ENCODE results near the gene MAGI1.

Gene MAGI1

GRCh38 chr3:65796676-65797075 is 242.0 kb downstream of the MAGI1 start:
- no peak for DNase-seq (ENCODE audit: low read depth in 3 of 3)

DNA sequence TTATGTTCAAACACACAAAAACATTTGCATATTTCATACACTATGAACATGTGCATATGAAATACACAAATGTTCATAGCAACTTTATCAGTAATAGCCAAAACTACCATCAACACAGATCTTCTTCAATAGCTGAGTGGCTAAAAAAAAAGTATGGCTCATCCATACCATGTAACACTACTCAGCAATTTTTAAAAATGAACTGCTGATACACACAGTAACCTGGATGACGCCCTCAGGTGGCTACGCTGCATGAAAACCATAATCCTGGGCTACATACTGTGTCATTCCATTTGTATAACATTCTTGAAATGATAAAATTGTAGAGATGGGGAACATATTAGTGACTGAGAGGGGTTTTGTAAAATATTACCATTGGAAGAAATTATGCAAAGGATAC is 243.6 kb downstream of the MAGI1 start:
- DNase-seq (ENCODE audit: low read depth in 3 of 3), result no peak

DNA sequence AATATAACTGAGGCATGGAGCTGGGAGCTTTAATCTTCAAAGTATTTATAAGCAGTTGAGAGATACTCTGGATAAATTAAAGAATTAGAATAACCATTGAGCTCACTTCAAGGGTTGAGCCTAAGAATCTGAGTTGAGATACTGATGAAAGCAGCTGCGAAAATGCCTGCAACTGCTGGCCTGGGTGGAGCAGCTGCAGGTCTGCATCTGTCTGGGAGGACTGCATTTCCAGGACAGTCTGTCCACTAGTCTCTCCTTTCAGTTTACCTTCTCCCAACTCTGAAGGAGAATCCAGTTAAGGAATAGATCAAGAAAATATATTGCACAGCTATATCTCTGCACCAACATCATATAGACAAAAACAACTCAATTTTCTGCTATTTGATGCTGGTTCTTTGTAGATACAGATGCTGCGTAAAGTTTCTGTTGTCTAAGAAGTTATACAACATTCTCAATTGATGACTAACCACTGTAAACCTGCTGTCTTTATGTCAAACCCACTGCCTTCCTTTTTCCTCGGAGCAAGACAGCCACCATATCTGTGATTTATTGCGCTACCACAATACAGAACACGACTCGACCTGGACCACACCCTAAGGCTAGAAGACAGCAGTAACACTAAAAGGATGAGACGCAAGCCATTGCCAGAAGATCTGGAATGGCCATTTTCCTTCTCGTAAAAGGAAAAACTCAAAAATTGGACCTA is 245.1 kb downstream of the MAGI1 start:
- DNase-seq (ENCODE audit: low read depth in 3 of 3), result no peak

DNA sequence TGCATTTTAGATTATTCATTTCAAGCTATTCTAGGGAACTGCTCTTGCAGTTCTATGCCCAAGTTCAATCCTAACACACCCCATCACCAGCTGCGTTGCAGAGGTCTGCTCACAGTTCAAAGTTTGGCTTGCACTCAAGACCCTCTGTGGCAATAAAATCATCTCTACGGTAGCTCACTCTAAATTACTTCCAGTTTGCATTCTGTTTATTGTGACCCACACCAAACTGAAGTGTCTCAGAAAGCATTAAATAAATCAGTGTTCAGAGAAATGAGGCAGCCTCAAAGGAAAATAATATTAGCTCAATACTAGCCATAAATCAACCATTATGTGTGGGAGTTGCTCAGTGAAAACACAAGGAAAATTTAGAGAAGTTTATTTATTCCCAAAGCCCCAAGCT is 250.3 kb downstream of the MAGI1 start:
- no peak for DNase-seq (ENCODE audit: low read depth in 3 of 3)

DNA sequence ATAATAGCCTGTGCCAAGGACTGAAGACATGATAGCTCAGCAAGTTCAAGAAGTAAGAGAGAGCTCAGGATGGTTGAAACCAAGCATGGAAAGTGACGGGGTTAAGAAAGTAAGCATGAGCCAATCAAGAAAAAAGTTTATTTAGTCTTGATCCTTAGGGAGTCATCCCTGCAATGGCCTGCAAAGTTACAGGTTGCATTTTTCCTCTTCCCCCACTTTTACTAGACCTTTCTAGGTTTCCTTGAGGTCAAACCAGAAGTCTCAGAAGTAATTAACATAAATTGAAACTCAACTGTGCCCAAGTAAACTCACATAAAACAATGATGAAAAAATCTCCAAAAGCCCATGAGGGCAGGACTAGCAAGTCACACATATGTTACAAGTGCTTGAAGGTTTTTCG is 250.9 kb downstream of the MAGI1 start:
- no peak for DNase-seq (ENCODE audit: low read depth in 3 of 3)

GRCh38 chr3:65787340-65787739 is 251.4 kb downstream of the MAGI1 start:
- DNase-seq (ENCODE audit: low read depth in 3 of 3), result no peak

DNA sequence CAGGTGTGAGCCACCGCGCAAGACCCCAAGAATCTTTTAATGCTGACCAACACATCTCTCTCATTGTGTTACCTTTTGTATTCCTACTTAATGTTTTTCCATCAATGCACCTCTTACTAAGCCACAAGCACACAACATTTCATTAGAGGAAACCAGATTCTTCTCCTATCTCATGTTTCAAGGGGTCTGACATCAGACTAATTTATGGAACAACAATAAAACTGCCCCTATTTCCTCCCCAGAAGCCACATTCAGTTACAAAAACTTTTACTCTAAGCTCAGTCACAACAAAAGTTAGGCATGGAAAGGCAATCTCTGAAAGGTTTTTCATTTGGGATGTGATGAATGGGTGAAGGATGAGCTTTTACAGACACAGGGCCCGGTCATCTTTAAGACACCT is 251.8 kb downstream of the MAGI1 start:
- DNase-seq (ENCODE audit: low read depth in 3 of 3), result no peak

DNA sequence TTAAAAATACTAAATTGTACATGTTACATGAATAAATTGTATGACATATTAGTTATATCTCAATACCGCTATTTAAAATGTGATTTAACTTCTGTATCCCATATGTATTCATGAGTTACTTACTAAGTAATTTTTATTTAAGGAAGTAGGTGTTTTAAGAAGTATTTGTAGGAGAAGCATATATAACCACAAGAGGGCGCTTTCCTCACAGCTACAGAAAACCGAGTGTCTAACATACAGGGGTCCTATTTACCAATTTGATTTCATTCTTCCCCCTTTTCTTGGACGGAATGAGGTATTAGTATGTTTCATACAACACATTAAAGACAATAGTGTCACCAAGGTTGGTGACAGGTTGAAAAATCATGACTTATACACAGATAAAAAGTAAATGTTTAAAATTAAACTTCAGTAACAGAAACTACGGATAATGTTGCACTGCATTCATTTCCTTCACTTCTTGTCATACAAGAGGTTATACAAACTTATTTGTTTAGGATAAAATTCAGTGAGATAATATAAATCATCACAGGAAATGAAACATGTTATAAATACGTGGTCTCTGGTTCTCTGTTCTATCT is 253.6 kb downstream of the MAGI1 start:
- DNase-seq (ENCODE audit: low read depth in 3 of 3), result no peak

DNA sequence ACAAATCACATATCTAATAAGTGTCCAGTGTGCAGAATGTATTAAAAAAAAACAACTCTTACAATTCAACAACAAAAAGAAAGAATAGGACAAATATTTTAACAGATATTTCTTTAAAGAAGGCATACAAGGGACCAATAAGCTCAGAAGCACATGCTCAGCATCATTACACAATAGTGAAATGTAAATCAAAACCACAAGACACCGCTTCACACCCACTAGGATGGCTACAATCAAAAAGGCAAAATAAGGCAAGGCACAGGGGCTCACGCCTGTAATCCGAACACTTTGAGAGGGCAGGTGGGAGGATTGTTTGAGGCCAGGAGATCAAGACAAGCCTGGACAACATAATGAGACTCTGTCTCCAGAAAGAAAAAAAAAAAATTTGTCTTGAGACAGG is 255.6 kb downstream of the MAGI1 start:
- DNase-seq (ENCODE audit: low read depth in 3 of 3), result no peak

DNA sequence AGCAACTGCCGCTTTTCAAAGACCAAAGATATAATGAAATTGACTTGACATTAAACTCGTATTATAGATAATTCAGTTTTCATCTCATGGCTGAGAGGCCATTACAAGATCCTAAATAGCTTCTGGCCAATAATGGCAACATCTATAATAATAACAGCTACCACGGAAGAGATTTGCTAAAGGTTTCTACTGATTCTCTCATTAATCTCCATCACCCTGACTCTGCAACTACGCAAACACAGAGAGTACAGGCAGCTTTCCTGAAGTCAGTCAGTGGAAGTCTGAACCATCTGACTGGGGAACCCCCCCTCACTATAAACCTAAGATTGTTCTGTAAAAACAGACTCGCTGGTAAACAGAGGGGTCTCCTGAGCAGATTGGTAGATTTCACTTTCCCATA is 257.1 kb downstream of the MAGI1 start:
- no peak for DNase-seq (ENCODE audit: low read depth in 3 of 3)

GRCh38 chr3:65779390-65779789 is 259.3 kb downstream of the MAGI1 start:
- no peak for DNase-seq (ENCODE audit: low read depth in 3 of 3)

DNA sequence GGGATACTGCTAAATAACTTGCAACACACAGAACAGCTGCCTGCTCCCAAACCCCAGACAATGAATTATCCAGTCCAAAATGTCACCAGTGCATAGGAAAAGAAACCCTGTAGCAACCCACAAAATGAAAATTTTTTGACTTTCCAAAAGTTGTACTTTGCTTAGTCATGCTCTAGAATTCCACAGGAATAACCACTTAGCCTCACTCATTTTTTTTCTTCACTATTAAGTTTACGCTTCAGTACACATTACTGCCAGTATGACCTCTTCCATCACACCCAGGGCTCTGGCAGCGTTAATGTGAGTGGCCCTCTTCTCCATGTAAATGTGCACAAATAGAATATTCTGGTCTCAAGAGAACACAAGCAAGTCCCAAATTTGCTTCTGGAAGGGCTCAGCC is 259.8 kb downstream of the MAGI1 start:
- no peak for DNase-seq (ENCODE audit: low read depth in 3 of 3)

DNA sequence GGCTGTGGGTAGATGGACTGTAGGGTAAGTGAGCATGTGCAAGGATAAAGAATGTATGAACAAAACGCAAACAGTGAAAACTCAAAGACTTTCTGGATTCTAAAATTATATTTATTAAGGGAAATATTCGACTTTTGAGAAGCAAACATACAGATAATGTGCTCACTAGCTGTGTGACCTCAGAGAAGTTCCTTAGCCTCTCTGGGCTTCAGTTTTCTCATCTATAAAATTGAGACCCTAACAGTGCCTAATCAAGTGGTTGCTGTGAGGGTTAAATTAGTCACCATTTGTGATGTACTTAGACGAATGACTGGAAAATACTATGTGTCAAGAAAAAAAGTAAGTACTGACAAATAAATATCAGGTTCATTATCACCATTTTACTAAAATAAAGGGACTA is 261.7 kb downstream of the MAGI1 start:
- DNase-seq (ENCODE audit: low read depth in 3 of 3), result no peak

- no peak for DNase-seq (ENCODE audit: low read depth in 3 of 3)
Measured at GRCh38 chr3:65776494-65776893, 262.2 kb downstream of the MAGI1 start.

DNA sequence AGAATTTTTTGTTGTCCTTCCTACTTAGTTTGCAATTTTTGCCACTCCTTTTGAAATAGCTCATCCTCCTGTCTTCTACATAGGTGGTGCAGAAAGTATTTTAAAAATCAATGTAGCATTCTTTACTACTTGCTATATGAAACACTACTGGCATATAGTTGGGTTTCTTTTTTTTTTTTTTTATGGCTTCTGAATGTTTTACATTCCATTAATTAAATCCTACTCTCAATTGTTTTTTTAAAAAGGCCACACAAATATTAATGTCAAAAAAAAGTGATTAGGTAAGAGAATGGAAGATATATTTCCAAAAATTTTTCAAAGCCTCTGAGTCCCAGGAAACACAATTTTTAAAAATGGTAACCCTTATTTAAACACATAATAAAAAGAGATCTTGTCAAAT is 262.6 kb downstream of the MAGI1 start:
- no peak for DNase-seq (ENCODE audit: low read depth in 3 of 3)

GRCh38 chr3:65772758-65773157 is 266.0 kb downstream of the MAGI1 start:
- no peak for DNase-seq (ENCODE audit: low read depth in 3 of 3)

DNA sequence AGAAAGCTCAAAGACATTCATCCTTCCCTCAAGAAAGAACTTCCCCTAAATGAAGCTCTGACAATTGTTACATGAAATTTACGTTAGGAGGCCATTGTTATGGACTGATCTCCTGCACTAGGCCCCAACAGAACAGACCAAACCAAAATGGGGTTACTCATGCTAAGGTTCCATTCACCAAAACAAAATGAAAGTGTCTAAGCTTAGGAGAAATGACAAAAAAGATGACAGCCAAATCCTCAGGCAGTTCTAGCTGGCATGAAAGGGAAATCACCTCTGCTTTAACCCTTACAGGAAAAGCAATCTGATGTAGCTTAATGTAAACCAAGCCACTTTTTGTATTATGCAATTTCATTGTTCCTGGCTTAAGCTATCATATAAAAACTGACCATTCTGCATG is 271.2 kb downstream of the MAGI1 start:
- DNase-seq (ENCODE audit: low read depth in 3 of 3), result no peak

DNA sequence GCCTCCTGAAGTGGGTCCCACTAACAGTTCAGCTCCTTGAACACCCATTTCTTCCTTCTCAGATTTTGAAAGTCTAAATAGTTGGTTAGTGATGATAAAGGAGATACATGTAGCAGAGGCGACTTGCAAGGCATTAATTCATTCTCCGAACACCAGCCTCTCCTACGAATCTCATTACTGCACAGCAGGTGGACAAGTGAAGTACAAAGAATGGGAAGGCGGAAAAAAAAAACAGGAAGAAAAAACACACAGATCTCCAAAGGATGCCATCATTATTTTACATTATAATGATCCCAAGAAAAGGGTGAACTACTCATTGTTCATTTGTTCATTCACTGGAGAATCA is 276.5 kb downstream of the MAGI1 start:
- DNase-seq (ENCODE audit: low read depth in 3 of 3), result no peak

DNA sequence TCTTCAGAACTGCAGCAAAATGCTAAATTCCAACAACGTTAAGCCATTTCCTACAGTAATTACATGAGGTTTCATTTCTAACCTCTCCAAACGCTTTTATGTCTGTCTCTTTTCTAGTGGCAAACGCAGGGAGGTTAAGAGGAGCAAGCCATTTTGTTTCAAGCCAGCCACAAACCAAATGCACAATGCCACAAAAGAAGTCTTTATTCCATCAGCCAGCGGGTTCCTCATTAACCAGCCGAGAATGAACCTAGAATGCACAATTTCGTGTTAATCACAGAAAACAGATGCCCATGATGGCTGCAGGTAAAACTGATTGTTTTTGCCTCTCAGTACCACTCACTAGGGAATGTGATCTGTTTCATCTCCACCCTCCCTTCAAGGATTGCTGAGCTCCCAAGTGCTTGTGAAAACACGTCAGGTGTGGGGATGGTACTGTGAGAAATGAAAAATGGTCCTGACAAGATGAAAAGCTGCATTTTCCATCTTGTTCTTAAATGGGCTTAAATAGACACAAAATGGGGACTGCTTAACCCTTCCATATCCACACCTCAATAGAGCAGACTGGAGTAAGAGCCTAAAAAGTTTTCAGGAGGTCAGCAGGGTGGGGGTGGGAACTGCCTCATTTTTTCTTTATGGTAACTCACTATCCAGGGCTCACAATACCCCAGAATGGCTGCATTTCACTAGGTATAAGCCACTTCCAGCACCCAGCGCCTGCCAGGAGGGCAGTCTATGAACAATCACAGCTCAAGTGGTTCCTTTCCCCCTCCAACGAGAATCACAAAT is 277.1 kb downstream of the MAGI1 start:
- no peak for DNase-seq (ENCODE audit: low read depth in 3 of 3)

DNA sequence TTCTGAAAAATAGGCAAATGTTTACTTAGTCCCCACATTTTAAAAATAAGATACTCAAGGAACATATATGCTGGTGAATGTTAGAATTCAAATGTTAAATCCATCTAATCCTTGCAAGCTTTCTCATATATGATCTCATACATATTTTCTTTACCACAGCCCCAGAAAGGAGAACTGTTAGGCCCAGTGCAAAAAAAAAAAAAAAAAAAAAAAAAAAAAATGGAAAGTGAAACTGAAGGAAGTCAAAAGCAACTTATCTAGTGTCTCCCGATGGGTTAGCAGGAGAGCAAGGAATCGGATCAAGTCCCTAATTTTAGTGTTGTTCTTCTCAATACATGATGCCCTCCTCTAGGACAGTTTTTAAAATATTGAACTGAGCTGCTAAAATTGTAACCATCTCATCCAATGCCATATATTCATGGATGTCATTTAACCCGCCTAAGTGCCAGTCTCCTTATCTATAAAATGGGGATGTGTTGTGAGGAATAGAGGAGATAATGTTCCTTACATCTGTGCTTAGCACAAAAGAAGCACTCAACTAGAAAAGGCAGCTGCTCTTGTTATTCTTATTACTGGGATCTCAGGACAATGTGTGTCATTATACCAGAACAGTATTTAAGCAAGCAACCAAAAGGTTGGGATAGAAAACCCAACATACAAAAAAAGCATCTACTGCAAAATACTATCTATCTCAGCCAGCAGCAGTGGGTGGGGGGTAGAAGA is 279.7 kb downstream of the MAGI1 start:
- no peak for DNase-seq (ENCODE audit: low read depth in 3 of 3)

DNA sequence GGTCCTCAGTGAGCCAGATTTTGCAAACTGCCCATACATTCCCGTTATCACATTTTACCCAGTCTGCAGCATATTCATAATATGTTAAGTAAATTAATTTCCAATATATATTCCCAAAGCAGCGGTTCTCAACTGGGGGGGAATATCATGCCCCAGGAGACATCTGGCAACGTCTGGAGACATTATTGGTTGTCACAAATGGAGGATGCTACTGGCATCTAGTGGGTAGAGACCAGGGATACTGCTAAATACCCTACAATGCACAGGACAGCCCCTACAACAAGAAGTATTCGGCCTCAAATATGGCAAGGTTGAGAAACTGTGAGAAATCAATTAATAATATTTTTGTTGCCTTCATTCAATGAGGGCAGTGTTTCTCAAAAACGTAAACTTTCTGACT is 280.3 kb downstream of the MAGI1 start:
- no peak for DNase-seq (ENCODE audit: low read depth in 3 of 3)

- DNase-seq (ENCODE audit: low read depth in 3 of 3), result no peak
Measured at GRCh38 chr3:65752636-65753035, 286.1 kb downstream of the MAGI1 start.
